ENCODE results near the gene MMP27.

Gene MMP27

GRCh38 chr11:102703826-102704493 is 1.6 kb downstream of the MMP27 start:
- in situ Hi-C loops (cut with HindIII; ENCODE audit: low sequenced_read_pairs): no loop called here

GRCh38 chr11:102695201-102695600 is 10.4 kb downstream of the MMP27 start:
- in situ Hi-C loops (cut with HindIII; ENCODE audit: low sequenced_read_pairs): no loop called here

- in situ Hi-C loops (cut with HindIII; ENCODE audit: low sequenced_read_pairs): no loop called here
These were observed 19.8 kb downstream of the MMP27 start for GRCh38 chr11:102685754-102686153.

- in situ Hi-C loops (cut with HindIII; ENCODE audit: low sequenced_read_pairs): no loop called here
These were observed 20.2 kb downstream of the MMP27 start for GRCh38 chr11:102685338-102685737.

DNA sequence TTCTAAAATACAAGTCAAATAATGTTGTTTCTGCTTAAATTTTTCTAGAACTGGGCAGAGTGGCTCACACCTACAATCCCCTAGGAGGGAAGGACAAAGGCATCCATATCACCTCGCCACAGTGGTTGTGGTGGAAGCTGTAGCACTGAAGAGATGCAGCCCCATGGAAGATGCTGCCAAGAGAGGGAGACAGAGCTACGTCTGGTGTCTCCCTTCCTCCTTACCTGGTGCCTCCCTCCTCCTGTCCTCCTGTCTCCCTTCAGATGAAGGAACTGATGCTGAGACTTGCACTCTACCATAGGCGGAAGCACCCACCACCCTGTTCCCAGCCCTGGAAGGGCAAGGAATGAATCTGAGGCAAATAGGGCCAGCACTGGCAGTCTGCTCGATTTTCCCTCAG is 22.3 kb downstream of the MMP27 start:
- in situ Hi-C loops (cut with HindIII; ENCODE audit: low sequenced_read_pairs): no loop called here

GRCh38 chr11:102680945-102681344 is 24.6 kb downstream of the MMP27 start:
- in situ Hi-C loops (cut with HindIII; ENCODE audit: low sequenced_read_pairs): no loop called here

DNA sequence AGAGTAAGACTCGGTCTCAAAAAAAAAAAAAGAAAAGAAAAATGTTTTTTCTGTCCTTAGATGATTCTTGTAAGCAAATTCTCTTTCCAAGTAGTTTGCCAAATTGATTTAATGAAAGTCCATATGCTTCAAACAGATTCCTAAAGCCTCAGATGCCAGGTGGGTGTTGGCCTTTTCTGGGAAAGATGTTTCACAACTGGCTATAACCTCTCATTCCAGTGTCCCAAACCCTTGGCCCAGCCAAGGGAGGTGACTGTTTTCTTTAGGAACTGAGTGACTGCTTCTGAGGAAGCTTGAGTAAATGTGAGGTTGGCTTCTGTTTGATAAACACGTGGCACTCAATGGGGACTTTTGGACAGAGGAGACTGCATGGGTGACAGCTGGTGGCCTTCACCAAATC is 27.5 kb downstream of the MMP27 start:
- in situ Hi-C loops (cut with HindIII; ENCODE audit: low sequenced_read_pairs): no loop called here

DNA sequence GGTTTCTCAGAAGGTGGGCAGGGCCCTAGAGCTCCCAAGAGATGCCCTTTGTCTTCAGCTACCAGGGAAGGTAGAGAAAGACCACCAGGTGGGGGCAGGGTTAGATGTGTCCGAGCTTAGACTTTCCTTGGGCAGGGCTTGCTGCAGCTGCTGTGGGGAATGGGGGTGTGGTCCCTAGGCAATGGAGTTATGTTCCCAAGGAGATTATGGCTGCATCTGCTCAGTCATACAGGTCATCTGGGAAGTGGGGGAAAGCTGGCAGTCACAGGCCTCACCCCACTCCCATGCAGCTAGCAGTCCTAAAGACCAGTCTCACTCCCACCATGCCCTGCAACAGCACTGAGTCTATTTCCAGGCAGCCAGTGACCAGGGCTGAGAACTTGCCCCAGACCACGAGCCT is 29.5 kb downstream of the MMP27 start:
- in situ Hi-C loops (cut with HindIII; ENCODE audit: low sequenced_read_pairs): no loop called here

GRCh38 chr11:102669664-102670063 is 35.9 kb downstream of the MMP27 start:
- in situ Hi-C loops (cut with HindIII; ENCODE audit: low sequenced_read_pairs): no loop called here

DNA sequence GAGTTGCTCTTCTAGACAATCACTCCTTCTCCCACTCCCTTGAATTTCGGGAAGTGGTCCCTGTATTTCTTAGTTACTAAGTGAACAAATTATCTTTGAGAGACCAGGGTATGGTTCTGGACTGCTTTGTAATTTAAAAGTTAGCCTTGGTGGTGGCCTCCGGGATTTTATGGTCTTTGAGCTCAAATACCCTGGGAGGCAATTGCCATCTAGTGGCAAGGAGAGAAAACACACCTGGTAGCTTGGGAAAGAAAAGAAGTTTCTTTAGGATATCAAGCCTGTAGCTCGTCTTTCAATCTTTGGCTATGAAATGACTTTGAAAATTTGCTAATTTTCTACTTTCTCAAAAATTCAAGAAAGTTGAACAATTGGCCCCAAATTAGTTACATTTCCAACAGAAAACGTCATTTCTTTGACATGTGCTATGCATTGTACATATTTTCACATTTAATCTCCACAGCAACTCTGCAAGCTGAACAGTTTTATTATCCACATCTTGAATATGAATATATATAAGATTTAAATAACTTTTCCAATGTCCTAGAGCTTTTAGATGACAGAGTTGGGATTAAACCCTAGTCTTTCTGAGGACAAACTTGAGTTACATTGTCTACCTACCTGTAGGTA is 39.1 kb downstream of the MMP27 start:
- in situ Hi-C loops (cut with HindIII; ENCODE audit: low sequenced_read_pairs): no loop called here

DNA sequence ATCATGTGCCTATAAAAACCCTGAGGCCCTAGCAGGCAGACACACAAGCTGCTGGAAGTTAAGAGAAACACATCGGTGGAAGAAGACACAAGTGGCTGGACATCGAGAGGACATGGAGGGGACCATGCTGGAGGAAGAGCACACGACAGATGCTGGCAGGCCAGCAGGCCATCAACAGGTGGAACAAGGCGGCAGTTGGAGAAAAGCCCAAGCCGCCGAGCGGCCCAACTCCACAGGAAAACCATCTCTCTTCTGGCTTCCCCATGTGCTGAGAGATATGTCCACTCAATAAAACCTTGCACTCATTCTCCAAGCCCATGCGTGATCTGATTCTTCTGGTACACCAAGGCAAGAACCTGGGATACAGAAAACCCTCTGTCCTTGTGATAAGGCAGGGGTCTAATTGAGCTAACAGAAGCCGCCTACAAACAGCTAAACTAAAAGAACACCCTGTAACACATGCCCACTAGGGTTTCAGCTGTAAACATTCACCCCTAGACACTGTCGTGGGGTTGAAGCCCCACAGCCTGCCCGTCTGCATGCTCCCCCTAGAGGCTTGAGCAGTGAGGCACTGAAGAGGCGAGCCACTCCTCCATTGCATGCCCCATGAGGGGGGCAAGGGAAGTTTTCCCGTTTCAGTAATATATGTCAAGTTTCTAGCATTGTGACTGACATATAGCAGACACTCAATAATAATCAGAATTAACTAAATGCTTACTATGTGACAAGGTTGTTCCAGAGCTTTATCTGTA is 41.4 kb downstream of the MMP27 start:
- in situ Hi-C loops (cut with HindIII; ENCODE audit: low sequenced_read_pairs): no loop called here

- in situ Hi-C loops (cut with HindIII; ENCODE audit: low sequenced_read_pairs): no loop called here
These were observed 43.0 kb downstream of the MMP27 start for GRCh38 chr11:102662607-102663006.

DNA sequence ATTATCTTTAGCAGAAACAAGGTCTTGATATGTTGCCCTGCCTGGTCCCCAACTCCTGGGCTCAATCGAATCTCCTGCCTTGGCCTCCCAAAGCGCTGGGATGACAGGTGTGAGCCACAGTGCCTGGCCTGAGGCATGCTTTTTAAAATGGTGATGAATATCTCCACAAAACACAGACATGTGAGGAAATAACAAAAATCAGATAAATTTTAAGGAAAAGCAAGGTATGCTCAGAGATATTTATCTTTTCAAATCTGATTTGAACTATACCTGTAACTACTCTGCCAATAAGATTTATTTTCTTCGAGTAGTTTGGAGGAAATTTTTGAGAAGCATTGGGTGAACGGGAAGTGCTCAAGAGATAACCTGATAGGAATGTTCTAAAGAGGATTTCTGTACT is 44.5 kb downstream of the MMP27 start:
- in situ Hi-C loops (cut with HindIII; ENCODE audit: low sequenced_read_pairs): no loop called here

DNA sequence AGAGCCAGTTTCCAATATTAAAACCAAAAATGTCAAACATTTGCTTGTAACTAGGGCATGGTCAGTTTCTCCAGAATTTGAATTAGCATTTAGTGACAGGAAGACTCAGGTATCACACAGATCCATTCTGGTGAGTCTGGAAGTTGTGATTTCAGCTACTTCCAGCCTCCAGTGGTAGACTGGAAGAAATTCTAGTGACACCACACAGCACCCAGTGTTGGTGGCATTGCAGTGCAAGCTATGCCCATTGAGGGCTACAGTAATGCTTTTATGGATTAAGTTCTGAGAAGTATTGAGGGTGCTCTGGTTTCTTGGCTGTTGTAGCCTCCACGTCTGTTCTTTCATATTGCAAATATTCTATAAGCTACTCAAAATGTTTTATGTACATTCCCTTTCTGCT is 49.0 kb downstream of the MMP27 start:
- in situ Hi-C loops (cut with HindIII; ENCODE audit: low sequenced_read_pairs): no loop called here

- in situ Hi-C loops (cut with HindIII; ENCODE audit: low sequenced_read_pairs): no loop called here
These were observed 50.0 kb downstream of the MMP27 start for GRCh38 chr11:102655547-102655946.

DNA sequence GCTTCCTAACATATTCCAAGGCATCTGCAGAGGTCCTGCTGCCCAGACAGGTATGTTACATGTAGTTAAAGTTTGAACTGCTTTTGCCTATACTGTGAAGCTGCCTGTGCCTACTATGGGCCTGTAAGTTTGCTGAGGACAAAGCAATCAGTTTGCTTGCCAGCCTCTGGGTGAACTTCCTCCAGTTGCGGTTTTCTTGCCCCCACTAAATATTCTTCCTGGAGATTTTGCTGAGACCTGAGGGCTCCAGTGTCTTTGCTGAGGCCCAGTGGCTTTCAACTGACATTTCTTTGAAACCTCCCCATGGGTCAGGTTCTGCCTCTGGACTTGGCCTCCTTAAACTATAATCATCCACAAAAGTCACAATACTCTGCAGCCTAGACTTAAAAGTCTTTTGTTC is 50.8 kb downstream of the MMP27 start:
- in situ Hi-C loops (cut with HindIII; ENCODE audit: low sequenced_read_pairs): no loop called here

- in situ Hi-C loops (cut with HindIII; ENCODE audit: low sequenced_read_pairs): no loop called here
These were observed 51.8 kb downstream of the MMP27 start for GRCh38 chr11:102653744-102654291.

DNA sequence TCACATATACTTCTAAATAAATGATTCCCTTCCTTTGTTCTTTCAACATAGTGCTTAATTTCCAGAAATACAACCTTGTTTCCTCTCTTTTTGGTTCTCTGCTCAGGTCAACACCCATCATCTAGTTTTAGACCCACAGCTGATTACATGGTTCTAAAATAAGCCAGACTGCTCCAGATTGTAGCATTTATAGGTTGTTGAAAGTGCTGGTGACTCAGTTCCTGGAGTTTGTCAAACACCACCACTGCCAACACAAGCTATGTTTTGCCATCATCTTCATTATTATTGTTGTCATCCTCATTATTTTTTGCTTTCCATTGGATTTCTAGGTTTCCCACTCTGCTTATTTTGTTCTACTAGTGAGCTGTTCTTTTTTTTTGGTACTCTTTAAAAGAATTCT is 58.1 kb downstream of the MMP27 start:
- in situ Hi-C loops (cut with HindIII; ENCODE audit: low sequenced_read_pairs): no loop called here

DNA sequence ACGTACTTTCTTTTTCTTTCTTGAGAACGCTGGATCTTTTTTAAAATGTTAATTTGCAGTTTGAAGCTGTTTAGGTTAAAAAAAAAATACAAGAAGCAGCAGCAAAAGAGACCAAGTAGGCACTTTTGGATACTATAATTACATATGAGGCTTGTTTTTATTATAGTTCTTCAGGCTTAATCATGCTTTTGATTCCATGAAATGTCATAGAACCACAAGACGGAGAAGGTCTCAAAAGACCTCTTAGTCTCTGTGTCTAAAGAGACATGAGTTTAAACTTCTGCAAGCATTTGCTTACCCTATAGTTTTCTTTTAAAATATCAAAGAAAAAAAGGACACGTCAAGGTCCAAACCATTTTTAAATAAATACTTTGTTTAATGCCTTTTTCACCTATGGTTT is 61.6 kb downstream of the MMP27 start:
- in situ Hi-C loops (cut with HindIII; ENCODE audit: low sequenced_read_pairs): no loop called here
